DMS 273 (cell line): ENCODE measurements around the gene ZNF71.
A peak's percentile ranks its signal among the peaks of the same experiment; 100 is the strongest.
"Not testable (repeated sequence)": the region's sequence is repeated elsewhere in the genome, so short reads cannot be mapped to it uniquely, and the experiment has no call there.

Experiments
- DNase-seq: peaks from one replicate; lab custom pipeline; 2025; ENCODE audit not compliant: unreplicated experiment; lab: John Stamatoyannopoulos, UW

ZNF71 gene

DNA sequence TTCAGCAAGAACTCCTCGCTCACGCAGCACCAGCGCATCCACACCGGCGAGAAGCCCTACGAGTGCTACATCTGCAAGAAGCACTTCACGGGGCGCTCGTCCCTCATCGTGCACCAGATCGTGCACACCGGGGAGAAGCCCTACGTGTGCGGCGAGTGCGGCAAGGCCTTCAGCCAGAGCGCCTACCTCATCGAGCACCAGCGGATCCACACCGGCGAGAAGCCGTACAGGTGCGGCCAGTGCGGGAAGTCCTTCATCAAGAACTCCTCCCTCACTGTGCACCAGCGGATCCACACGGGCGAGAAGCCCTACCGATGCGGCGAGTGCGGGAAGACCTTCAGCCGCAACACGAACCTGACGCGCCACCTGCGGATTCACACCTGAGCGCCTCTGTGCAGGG lies 27.3 kb downstream of the ZNF71 start:
- no peak for DNase-seq

DNA sequence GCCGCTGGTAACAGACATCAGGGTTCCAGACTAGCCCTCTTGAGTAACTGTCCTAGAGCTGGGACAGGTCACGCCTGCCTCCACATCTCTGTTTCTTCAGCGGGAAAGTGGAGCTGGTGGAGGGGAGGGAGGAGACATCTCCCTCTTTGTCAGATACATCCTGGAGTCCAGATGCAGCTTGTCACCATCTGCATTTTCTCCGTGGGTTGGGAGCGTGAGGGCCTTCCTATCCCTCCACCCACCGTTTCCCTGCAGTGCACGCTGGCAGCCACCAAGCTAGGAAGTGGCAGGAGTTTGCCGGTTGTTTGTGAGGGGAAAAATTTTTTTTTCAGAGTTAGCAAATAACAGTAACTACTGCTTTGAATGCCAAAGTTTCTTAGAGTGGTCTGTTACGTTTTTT lies 27.9 kb downstream of the ZNF71 start:
- DNase-seq: no peak

DNA sequence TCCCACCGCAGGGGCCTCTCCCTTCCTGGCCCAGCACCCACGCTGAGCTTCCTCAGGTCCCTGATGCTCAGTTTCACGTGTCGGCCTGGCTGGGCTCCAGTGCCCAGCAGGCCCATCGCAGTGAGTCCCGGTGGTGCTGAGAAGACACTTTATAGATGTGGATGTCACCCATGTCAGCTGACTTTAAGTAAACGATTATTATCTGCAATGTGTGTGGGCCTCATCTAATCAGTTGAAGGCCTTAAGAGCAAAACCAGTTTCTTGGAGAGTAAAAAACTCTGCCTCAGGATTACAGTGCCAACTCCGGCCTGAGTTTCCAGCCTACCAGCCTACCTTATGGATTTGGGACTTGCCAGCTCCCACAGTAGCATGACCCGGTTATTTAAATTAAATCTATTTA lies 30.6 kb downstream of the ZNF71 start:
- no peak for DNase-seq

DNA sequence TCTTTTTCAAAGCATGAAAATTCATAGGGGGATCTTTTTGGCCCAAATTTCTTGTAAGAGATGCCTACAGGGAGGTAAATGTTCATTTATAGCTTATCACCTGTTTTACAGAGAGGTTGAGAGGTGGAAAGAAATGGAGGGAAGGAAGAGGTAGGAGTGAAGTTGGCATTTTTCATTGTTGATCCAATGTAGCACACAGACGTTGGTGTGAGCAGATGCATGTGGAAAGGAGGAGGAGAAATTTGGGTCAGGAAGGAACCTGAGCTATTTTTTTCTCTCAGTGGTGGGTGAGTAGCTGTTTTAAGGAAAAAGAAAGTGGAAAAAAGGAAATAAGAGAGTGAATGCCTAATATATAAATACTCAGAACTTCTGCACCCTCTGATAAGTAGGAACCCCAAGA lies 37.9 kb downstream of the ZNF71 start:
- DNase-seq: no peak

DNA sequence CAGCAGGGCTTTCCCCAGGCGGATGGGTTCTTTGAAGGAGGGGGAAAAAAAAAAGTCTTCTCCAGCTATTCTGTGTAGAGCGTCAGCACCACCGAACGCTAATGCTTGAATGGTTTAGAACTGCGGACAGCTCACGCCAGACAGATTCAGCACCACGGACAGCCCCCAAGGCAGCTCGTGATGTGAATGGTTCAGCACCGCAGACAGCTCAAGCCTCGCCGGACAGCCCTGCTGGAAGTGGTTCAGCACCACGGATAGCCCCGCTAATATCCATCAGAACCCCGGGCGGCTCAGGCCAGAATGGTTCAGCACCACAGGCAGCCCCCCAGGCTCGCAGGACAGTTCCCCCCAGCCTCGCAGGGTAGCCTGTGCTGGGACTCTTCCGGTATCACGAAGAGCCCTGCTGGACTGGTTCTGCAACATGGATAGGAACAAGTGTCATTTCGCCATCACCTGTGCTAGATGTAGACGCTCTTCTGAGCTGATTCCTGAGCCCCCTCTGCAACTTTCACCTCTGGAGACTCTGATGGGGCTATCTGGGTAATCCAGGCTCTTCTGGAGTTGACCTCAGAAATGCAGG lies 43.0 kb downstream of the ZNF71 start:
- DNase-seq: peak; percentile 80

DNA sequence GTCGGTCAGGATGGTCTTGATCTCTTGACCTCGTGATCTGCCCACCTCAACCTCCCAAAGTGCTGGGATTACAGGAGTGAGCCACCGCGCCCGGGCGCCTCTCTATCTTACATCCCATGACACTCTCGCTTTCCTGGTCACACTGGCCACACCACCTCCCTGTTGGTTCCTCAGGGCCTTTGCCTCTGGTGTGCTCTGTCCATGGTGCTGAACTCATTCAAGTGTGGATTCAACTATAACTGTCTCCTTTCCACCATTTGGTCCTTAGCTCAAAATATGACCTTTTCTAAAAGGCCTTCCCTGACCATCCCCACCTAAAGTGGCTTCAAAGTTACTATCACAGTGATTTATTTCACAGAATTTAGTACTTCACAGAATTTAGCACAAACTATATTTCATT lies 44.1 kb downstream of the ZNF71 start:
- peak; percentile 40 for DNase-seq

DNA sequence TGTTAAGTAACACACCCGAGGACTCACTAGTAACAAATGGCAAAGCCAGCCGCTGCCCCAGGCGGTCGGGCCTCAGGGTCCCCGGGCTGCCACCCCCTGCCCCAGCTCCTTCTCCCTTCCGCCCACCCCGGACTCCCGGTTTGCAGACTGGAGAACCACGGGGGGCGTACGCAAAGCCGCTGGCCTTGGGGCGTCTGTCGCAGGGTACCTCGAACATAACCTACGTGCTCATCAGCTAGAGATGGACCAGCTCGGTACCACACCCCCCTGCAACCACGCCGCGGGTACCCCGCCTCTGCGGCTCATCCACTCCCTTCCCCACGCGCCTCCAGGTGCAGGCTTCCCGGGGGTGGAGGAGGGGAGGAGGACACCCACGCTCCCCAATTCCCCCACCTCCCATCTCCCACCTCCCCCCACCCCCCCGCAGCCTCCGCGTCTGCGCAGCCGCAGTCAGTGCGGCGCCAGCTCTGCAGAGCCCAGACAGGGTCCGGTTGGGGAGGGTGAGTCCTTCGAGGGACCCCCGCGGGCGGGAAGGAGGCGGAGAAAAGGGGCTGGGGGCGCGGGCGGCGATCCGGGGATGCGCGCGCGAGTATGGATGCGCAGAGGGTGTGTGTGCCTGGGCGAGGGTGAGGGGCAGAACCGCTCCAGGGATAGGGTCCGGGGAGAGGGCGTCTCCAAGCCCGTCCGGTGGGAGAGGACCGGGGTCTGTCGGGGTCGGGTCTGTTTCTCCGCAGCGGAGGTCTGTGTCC lies 47.8 kb downstream of the ZNF71 start, which contains the start of gene SMIM17:
Gene SMIM17, plus strand, starts transcription at position 449 of the 749 bp plus-strand sequence. CDS start 2,509 bp downstream, outside the sequence.
- no peak for DNase-seq

DNA sequence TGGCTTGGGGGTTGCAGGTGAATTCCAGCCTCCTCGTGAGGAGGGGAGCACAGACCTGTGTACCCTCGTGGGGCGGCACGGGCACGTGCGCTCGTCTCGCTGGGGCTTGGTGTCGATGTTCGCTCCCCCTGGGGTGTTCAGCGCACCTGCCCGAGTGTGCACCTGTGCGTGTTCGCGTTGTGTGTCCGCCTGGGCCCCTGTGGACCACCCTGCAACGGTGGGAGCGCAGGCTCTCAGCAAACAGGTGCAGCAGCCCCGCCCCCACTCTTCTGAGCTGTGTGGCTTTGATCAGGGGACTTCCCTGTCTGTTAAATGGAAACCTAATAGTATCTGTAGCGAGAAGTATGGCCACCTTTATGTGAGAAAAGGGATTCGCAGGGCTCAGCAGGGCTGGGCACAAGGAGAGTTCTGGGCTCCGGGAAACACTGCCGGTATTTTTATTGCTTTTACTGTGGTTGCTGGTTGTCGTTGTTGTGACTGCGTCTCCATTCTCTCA lies 48.4 kb downstream of the ZNF71 start:
- no peak for DNase-seq

DNA sequence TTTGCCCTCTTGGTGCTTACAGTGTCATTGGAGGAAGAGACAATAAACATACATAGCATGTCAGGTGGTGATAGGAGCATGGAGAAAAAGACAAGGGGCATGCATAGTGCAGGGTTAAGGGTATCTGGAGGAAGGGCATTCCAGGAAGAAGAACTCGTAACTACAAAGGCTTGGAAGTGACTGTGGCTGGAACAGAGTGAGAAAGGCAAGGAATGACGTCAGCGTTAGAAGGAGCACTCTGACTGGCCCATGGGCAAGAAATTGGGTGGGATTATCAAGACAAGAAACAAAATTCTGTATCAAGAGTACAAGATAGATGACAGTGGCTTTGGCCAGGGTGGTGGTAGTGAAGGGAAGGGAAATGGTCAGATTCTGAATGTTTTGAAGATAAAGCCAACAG lies 59.0 kb downstream of the ZNF71 start:
- no peak for DNase-seq

DNA sequence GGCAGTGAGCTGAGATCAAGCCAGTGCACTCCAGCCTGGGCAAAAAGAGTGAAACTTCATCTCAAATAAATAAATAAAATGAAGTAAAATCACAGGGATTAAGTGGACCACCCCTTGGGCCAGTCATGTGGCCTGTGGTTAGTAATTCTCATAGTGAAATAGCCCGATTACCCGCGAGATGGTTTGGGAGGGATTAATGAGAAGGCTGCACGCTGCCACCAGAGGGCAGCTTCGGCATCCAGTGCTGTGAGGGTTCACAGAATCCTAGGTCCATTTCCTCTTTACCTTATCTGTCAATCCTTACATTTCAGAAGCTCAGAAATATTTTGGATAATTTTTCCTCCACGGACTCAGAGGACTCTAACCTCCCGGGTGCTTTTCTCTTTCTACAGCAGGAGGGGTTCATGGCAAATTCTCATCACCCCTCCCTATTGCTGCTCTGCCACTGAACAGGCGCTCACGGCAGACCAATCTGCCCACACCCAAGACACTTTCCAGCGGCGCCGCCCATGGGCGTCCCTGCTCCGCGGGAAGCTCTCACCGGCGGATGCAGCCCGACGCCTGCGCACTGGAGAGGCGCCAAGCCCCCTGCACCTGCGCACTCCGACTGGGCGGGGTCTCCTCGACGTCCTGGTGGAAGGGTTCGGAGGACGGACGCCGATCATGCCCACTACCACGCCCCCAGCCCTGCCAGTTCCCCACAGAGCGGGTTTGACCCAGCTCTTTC lies 65.4 kb downstream of the ZNF71 start:
- peak; percentile 20 for DNase-seq

DNA sequence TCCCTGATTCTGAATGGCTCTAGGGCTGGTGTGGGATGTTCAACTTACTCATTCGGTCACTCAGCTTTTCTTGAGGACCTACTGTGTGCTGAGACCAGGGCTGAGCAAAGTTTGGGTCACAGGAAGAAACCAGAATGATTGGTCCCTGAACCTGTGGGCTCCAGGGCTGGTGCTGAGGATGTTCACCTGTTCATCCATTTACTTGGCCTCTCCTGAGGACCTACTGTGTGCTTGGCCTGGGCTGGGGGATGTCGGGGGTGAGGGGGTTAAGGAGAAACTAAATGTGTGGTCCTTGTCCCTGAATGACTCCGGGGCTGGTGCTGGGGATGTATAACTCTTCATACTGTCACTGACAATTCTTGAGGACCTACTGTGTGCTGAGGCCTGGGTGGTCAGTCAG lies 66.1 kb downstream of the ZNF71 start:
- DNase-seq: no peak

DNA sequence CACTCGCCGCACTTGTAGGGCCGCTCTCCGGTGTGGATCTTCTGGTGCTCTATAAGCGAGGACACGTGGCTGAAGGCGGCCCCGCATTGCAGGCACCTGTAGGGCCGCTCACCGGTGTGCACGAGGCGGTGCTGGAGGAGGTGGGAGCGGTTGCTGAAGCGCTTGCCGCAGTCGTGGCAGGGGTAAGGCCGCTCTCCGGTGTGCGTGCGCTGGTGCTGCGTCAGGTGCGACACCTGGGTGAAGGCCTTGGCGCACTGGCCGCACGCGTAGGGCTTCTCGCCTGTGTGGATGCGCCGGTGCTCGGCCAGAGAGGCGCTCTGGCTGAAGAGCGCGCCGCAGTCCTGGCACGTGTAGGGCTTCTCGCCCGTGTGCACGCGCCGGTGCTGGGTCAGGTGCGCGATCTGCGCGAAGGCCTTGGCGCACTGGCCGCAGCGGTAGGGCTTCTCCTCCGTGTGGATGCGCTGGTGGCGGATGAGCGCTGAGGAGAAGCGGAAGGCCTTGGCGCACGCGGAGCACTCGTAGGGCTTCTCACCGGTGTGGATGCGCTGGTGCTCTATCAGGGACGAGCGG lies 68.9 kb downstream of the ZNF71 start:
- DNase-seq: no peak

DNA sequence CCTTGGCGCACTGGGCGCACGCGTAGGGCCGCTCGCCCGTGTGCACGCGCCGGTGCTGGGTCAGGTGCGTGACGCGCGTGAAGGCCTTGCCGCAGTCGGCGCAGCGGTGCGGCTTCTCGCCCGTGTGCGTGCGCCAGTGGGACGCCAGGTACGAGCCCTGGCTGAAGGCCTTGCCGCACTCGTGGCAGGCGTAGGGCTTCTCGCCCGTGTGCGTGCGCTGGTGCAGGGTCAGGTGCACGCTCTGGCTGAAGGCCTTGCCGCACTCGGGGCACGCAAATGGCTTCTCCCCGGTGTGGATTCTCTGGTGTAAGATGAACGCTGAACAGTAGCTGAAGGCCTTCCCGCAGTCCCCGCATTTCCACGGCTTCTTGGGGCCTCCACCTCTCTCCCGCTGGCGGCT lies 69.4 kb downstream of the ZNF71 start:
- DNase-seq: no peak

DNA sequence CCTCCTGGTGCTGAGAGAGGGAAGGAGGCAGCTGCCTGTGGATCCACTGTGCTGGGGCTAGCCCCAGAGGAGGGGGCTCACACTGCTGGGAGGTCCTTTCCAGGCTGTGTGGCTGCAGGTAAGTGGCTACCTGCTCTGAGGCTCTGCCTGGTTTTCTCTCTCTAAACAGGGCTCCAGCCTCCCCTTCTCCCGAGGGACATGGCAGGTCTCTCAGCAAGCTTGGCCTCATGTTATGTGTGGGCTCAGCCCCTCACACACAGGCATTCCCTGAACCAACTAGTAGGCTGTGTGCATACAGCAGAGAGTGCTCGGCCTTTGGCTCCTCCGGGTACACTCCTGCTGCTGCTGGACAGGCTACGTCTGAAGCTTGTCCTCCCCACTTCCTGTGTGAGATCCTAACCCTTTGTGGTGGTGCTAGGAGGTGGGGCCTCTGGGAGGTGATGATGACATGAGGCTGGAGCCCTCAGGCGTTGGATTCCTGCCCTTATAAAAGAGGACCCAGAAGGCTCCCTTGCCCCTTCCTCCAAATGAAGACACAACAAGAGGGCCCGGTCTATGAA lies 72.3 kb downstream of the ZNF71 start:
- DNase-seq: no peak

DNA sequence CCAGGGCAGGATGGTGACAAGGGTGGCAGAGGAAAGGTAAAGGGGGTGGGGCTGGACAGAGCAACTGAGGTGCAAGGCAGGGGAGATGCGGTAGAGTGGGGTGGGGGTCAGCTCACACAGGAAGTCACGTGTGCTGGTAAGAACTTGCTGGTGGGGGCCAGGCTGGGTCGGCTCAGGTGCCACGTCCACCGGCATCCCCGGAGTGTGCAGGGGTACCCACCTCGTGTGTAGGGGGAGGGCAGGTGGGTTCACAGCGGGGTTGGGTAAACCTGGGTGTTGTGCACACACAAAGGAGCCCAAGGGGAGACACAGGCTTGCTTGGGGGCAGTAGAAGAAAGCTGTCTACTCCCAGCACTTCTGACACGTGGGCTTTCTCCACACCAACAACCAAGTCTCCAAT lies 73.6 kb downstream of the ZNF71 start:
- DNase-seq: no peak

DNA sequence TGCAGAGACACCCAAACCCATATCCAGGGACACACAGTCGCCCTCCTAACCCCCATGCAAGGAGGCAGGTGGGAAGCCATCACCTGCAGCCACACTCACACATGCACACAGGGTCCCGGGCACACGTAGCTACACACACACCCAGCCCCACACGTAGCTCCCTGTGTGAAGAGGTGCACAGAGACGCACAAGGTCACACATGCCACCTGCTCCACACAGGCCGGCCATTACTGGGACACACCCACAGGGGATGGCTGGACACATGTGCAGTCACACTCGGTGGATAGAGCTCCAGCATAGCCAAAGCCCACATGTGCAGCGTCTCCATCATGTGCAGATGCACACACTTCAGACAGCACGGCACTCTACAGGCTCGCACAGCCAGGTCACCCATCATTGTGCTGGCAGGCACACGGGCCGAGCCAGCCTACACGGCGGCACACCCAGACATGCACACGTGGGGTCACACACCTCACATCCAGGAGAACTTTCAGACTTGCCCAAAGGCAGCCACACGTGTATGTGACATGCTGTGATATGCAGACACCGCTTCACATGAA lies 75.4 kb downstream of the ZNF71 start:
- no peak for DNase-seq

DNA sequence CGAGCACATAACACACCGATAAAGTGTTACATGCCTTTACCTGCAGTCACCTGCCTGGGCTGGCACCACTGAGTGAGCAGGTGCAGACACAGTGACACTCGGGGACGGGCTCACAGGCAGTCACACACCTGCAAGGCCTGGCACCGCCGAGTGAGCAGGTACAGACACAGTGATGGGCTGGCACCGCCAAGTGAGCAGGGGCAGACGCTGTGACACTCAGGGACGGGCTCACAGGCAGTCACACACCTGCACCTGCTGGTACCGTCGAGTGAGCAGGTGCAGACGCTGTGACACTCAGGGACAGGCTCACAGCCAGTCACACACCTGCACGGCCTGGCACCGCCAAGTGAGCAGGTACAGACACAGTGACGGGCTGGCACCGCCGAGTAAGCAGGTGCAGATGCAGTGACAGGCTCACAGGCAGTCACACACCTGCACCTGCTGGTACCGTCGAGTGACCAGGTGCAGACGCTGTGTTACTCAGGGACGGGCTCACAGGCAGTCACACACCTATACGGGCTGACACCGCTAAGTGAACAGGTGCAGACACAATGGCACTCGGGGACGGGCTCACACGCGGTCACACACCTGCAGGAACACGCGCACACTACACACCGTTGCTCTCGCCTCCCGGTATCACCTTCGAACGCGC lies 76.0 kb downstream of the ZNF71 start:
- DNase-seq: no peak

DNA sequence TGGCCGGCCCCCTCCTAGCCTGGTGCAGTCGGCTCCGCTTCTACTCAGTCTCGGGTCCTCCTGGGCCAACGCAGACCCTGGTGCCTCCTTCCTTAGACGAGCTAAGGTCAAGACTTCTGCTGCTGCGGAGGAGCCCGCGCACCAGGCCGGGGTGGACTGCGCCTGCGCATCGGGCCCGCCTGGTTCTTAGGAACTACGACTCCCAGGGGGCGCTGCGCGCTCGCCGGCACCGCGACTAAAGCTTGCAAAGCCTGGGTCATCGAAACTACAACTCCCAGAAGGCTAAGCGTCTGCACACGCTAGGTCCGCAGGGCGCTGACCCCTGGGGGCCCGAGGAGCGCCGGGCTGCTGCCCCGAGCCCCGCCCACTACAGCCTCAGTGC lies 76.5 kb downstream of the ZNF71 start, which contains the start of gene ZNF835:
Gene ZNF835, minus strand, starts transcription at position 145 of the 382 bp plus-strand sequence. CDS start 6,559 bp downstream, outside the sequence.
- no peak for DNase-seq

DNA sequence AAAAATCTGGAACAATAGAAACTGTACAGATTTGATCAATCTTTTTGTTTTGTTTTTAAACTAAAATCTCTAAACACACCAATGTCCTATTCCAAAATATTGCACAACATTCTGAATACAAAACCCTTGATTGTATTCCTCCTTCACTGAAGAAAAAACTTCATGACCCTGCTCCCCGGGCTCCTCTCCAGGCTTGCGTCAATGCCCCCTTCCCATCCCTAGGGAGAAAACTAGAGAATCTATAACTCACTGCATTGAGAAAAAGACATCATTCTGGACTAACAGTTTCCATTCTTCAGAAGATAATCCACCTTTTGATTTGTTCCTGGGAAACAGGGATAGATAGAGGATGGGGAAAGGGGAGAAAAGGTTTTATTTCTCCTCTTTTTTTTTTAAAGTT lies 77.5 kb downstream of the ZNF71 start:
- not testable (repeated sequence) for DNase-seq
